ENCODE measurements around the gene GSG1L. TPM values are rescaled to one million over a fixed set of nuclear protein-coding genes. Genes with fewer than 3 reads are reported as not detected.

The GSG1L gene
- total and polyA plus RNA-seq, 2 of the 13 experiments (the other 11 are each of a cell fraction or from before 2014, with no cell fraction given): not detected

GRCh38 chr16:27867122-27868110 lies 196.1 kb downstream of the GSG1L start (continued):
- TF ChIP-seq HINFP (CRISPR knock-in tag; IDR thresholded peaks at IDR 0.05; ENCODE audit: low read depth) (no peak), ZNF18 (CRISPR knock-in tag; IDR thresholded peaks at IDR 0.05; ENCODE audit: insufficient replicate concordance) (no peak), IKZF5 (CRISPR knock-in tag; IDR thresholded peaks at IDR 0.05) (no peak), ZNF530 (CRISPR knock-in tag; IDR thresholded peaks at IDR 0.05; ENCODE audit: low read depth) (no peak), RFX3 (CRISPR knock-in tag; IDR thresholded peaks at IDR 0.05) (no peak), MAFG (CRISPR knock-in tag; IDR thresholded peaks at IDR 0.05) (no peak), KLF9 (CRISPR knock-in tag; IDR thresholded peaks at IDR 0.05; ENCODE audit: low read depth) (no peak), YEATS4 (CRISPR knock-in tag; IDR thresholded peaks at IDR 0.05; ENCODE audit: borderline replicate concordance) (no peak), ZNF7 (CRISPR knock-in tag; IDR thresholded peaks at IDR 0.05) (no peak), POGZ (CRISPR knock-in tag; IDR thresholded peaks at IDR 0.05) (peak; percentile 69), ZNF367 (CRISPR knock-in tag; IDR thresholded peaks at IDR 0.05; ENCODE audit: borderline replicate concordance) (no peak), PITX1 (CRISPR knock-in tag; IDR thresholded peaks at IDR 0.05) (no peak), ETS1 (CRISPR knock-in tag; IDR thresholded peaks at IDR 0.05) (no peak), ZKSCAN8 (CRISPR knock-in tag; IDR thresholded peaks at IDR 0.05; ENCODE audit: borderline replicate concordance) (no peak), MYNN (CRISPR knock-in tag; IDR thresholded peaks at IDR 0.05; ENCODE audit: low read depth) (no peak), KLF13 (CRISPR knock-in tag; IDR thresholded peaks at IDR 0.05) (no peak), ZNF557 (CRISPR knock-in tag; IDR thresholded peaks at IDR 0.05) (no peak), TSC22D2 (CRISPR knock-in tag; IDR thresholded peaks at IDR 0.05; ENCODE audit: borderline replicate concordance) (no peak), ZNF678 (CRISPR knock-in tag; IDR thresholded peaks at IDR 0.05) (no peak), ZBTB20 (CRISPR knock-in tag; IDR thresholded peaks at IDR 0.05; ENCODE audit: borderline replicate concordance, low read depth) (no peak), TFDP1 (CRISPR knock-in tag; IDR thresholded peaks at IDR 0.05; ENCODE audit: borderline replicate concordance) (no peak), ZSCAN21 (CRISPR knock-in tag; IDR thresholded peaks at IDR 0.05; ENCODE audit: borderline replicate concordance) (no peak), HMG20B (CRISPR knock-in tag; conservative IDR thresholded peaks at IDR 0.05) (no peak), RBAK (CRISPR knock-in tag; IDR thresholded peaks at IDR 0.05) (no peak)

Measured in HepG2 (cell line).